SK-N-SH treated with all-trans-retinoic acid at 6 μM for 48 hours (cell line): ENCODE measurements around the gene CMTM2.

Experiments
- CSDC2 ChIP-seq: fragments of 250-450 bp; sonication (Bioruptor Pico); IDR thresholded peaks from 2 replicates; pipeline ENCODE4 v1.5.0; 2020; ENCODE audit warnings: mild to moderate bottlenecking, moderate library complexity
- ESRRG ChIP-seq: fragments of 250-450 bp; sonication (Bioruptor Pico); IDR thresholded peaks from 2 replicates; pipeline ENCODE4 v1.6.1; 2021; ENCODE audit warnings: mild to moderate bottlenecking
- ISL1 ChIP-seq: fragments of 250-450 bp; sonication (Bioruptor Pico); IDR thresholded peaks from 2 replicates; pipeline ENCODE4 v2.1.2; 2022; ENCODE audit warnings: mild to moderate bottlenecking, moderate library complexity
- PATZ1 ChIP-seq: fragments of 250-450 bp; sonication (Bioruptor Pico); IDR thresholded peaks from 2 replicates; pipeline ENCODE4 v1.8.0; 2020; ENCODE audit warnings: mild to moderate bottlenecking, moderate library complexity, borderline replicate concordance
- PPARA ChIP-seq: fragments of 250-450 bp; sonication (Bioruptor Pico); IDR thresholded peaks from 2 replicates; pipeline ENCODE4 v1.5.0; 2020; ENCODE audit warnings: mild to moderate bottlenecking, borderline replicate concordance
- TSHZ2 ChIP-seq: fragments of 250-450 bp; sonication (Bioruptor Pico); IDR thresholded peaks from 2 replicates; pipeline ENCODE4 v1.5.0; 2020; ENCODE audit warnings: mild to moderate bottlenecking, moderate library complexity
- ZFP3 ChIP-seq: fragments of 250-450 bp; sonication (Bioruptor Pico); IDR thresholded peaks from 2 replicates; pipeline ENCODE4 v1.5.0; 2020; ENCODE audit warnings: mild to moderate bottlenecking, moderate library complexity
- ZFP30 ChIP-seq: fragments of 450-650 bp; formaldehyde crosslinking; IDR thresholded peaks from 2 replicates; pipeline ENCODE4 v1.5.0; 2022; ENCODE audit warnings: mild to moderate bottlenecking, moderate library complexity
- ZNF565 ChIP-seq: fragments of 450-650 bp; formaldehyde crosslinking; conservative IDR thresholded peaks from 2 replicates; pipeline ENCODE4 v1.5.0; 2020; ENCODE audit warnings: low read depth, mild to moderate bottlenecking, moderate library complexity
- ZNF70 ChIP-seq: fragments of 450-650 bp; formaldehyde crosslinking; IDR thresholded peaks from 2 replicates; pipeline ENCODE4 v1.5.0; 2020; ENCODE audit warnings: mild to moderate bottlenecking, moderate library complexity
- ZNF8 ChIP-seq: fragments of 450-650 bp; formaldehyde crosslinking; IDR thresholded peaks from 2 replicates; pipeline ENCODE4 v1.5.0; 2020; ENCODE audit warnings: mild to moderate bottlenecking, moderate library complexity

GRCh38 chr16:66537236-66537635 lies 42.0 kb upstream of the CMTM2 start:
- TF ChIP-seq CSDC2 (CRISPR knock-in tag) (no peak), ISL1 (CRISPR knock-in tag) (no peak), PPARA (CRISPR knock-in tag) (no peak), ESRRG (CRISPR knock-in tag) (no peak), ZNF565 (CRISPR knock-in tag) (no peak), TSHZ2 (no peak), ZNF70 (CRISPR knock-in tag) (no peak), PATZ1 (CRISPR knock-in tag) (no peak), ZNF8 (no peak), ZFP30 (CRISPR knock-in tag) (no peak), ZFP3 (CRISPR knock-in tag) (no peak)
